Lower lobe of right lung (tissue), 2 donors: ENCODE measurements around the gene ZEB2. TPM values are rescaled to one million over a fixed set of nuclear protein-coding genes. Genes with fewer than 3 reads are reported as not detected.

Experiments
- ATAC-seq, 2 donors: fragments of 200-7000 bp; cut with Tn5 transposase; one replicate each; pipeline ENCODE4 v1.9.1; 2020 to 2022; ENCODE audit warnings: mild to moderate bottlenecking in 2 of 2, moderate library complexity in 2 of 2
- DNase-seq: peaks from one replicate; pipeline ENCODE4 v3.0.0-alpha.2; 2020
- H3K27ac ChIP-seq: fragments of 200-600 bp; one replicate; pipeline ENCODE4 v1.8.0; 2022
- H3K27me3 ChIP-seq: fragments of 200-600 bp; one replicate; pipeline ENCODE4 v1.8.0; 2022; ENCODE audit warnings: low read depth
- H3K36me3 ChIP-seq: fragments of 200-600 bp; one replicate; pipeline ENCODE4 v1.8.0; 2022; ENCODE audit warnings: mild to moderate bottlenecking
- H3K4me1 ChIP-seq: fragments of 200-600 bp; one replicate; pipeline ENCODE4 v1.8.0; 2022
- H3K4me3 ChIP-seq: fragments of 200-600 bp; one replicate; pipeline ENCODE4 v1.8.0; 2022; ENCODE audit warnings: mild to moderate bottlenecking
- H3K9me3 ChIP-seq: fragments of 200-600 bp; one replicate; pipeline ENCODE4 v1.8.0; 2022
- CTCF ChIP-seq: fragments of 200-600 bp; IDR thresholded peaks from one replicate; pipeline ENCODE4 v1.8.0; 2022; ENCODE audit warnings: antibody characterized with exemption, mild to moderate bottlenecking
- intact Hi-C: fragments of 100-400 bp; cut with DNase I; formaldehyde crosslinking; loops from one replicate; pipeline ENCODE4 v1.11.0; 2022
- total RNA-seq: library from RNA; stranded (reverse); fragmentation: NEBNext Ultra II Directional; extraction: Animal tissue kit (Norgen Biotek cat#: 25700); gene quantifications from one replicate; pipeline ENCODE4 v1.2.1, GENCODE V29; 2021
- donor health status: DM: no; HTN: yes; CAD: no; lungs with severe emphysema.

Gene ZEB2
- total RNA-seq, 1 donor from 2014 or later = 220 TPM

DNA sequence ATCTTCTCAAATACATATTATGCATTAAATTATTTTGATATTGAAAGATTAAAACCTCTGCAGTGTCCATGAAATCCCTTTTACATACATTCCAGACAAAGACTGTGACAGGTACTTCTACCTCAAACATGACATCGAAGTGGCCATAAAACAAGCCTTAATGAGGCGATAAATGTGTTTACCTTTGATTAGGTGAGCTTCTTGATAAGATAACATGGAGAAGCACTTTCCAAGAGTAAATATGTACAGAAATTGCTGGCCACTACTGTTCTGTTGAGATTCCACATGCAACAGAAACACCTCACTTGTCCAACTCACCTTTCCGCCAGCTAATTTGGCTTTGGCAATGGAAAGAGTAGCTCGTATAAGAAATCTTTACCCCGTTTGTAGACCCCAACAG is 55.2 kb downstream of the ZEB2 start:
- peaks cover 12% of the 10 kb centered on the region for H3K36me3 ChIP-seq
- no peak overlapping the region for H3K4me3 ChIP-seq
- no peak for TF ChIP-seq CTCF
- H3K9me3 ChIP-seq = no peaks in the 10 kb centered on the region
- peaks cover 47% of the 10 kb centered on the region for H3K4me1 ChIP-seq
- no peak for DNase-seq
- H3K27ac ChIP-seq = no peak overlapping the region
- peak in 1 of 2 donors; percentile 61 for ATAC-seq
- intact Hi-C loops = no loop called here
- no peaks in the 10 kb centered on the region for H3K27me3 ChIP-seq

- no peak for TF ChIP-seq CTCF
- Histone ChIP-seq H3K36me3 (peaks cover 7% of the 10 kb centered on the region), H3K9me3 (no peaks in the 10 kb centered on the region), H3K27me3 (no peaks in the 10 kb centered on the region), H3K4me1 (peaks cover 50% of the 10 kb centered on the region), H3K27ac (no peak overlapping the region), H3K4me3 (no peak overlapping the region)
- no peak for DNase-seq
- intact Hi-C loops = no loop called here
- no peak for ATAC-seq
Observed at GRCh38 chr2:144463266-144463665, 56.7 kb downstream of the ZEB2 start.

GRCh38 chr2:144462266-144462665 is 57.7 kb downstream of the ZEB2 start:
- Histone ChIP-seq H3K4me3 (no peak overlapping the region), H3K36me3 (peaks cover 7% of the 10 kb centered on the region), H3K9me3 (no peaks in the 10 kb centered on the region), H3K27me3 (no peaks in the 10 kb centered on the region), H3K4me1 (peaks cover 58% of the 10 kb centered on the region), H3K27ac (no peak overlapping the region)
- intact Hi-C loops = no loop called here
- DNase-seq = no peak
- no peak for ATAC-seq
- TF ChIP-seq CTCF = no peak

GRCh38 chr2:144461308-144461766 is 58.6 kb downstream of the ZEB2 start:
- no peak for TF ChIP-seq CTCF
- no peak overlapping the region for H3K4me3 ChIP-seq
- ATAC-seq (peak; percentile 50 to 55), DNase-seq (no peak)
- H3K4me1 ChIP-seq = peaks cover 66% of the 10 kb centered on the region
- H3K36me3 ChIP-seq = peaks cover 7% of the 10 kb centered on the region
- no peak overlapping the region for H3K27ac ChIP-seq
- H3K9me3 ChIP-seq = no peaks in the 10 kb centered on the region
- H3K27me3 ChIP-seq = no peaks in the 10 kb centered on the region
- intact Hi-C loops = no loop called here

DNA sequence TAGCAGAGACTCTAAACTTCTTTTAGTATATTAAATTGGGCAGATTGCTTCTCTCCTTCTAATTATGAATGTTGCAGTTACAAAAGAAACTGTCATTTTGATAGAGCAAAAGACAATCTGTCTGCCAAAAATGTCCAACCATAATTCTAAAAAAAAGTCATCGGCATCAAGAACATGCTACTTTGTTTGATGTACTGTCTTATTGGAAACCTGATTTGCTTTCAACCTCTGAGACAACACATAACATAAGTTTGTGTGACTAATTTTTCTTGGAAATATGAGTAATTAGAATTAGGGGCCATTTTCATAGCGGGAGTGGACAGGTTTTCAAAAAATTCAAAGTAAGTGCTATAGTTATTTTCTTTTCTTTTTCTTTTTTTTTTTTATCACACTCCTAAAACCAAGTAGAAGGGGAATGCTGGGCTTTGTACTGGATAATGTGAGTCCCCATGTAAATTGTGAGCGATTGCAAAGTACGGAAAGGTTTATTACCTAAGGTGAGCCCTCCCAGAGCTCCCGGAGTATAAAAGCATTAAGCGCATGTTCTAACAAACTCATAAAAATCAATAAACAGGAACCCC is 59.1 kb downstream of the ZEB2 start:
- Histone ChIP-seq H3K27me3 (no peaks in the 10 kb centered on the region), H3K27ac (no peak overlapping the region), H3K36me3 (peaks cover 7% of the 10 kb centered on the region), H3K4me1 (peaks cover 71% of the 10 kb centered on the region), H3K4me3 (no peak overlapping the region), H3K9me3 (no peaks in the 10 kb centered on the region)
- no peak for TF ChIP-seq CTCF
- intact Hi-C loops = no loop called here
- DNase-seq (no peak), ATAC-seq (no peak)
